Smooth muscle cell of the brain vasculature (primary cell): ENCODE measurements around the gene IL23R.

ENCODE experiments used
- DNase-seq: peaks from one replicate; pipeline ENCODE4 v3.0.0-alpha.2; 2012; ENCODE audit warnings: low read depth, low spot score

The IL23R gene

DNA sequence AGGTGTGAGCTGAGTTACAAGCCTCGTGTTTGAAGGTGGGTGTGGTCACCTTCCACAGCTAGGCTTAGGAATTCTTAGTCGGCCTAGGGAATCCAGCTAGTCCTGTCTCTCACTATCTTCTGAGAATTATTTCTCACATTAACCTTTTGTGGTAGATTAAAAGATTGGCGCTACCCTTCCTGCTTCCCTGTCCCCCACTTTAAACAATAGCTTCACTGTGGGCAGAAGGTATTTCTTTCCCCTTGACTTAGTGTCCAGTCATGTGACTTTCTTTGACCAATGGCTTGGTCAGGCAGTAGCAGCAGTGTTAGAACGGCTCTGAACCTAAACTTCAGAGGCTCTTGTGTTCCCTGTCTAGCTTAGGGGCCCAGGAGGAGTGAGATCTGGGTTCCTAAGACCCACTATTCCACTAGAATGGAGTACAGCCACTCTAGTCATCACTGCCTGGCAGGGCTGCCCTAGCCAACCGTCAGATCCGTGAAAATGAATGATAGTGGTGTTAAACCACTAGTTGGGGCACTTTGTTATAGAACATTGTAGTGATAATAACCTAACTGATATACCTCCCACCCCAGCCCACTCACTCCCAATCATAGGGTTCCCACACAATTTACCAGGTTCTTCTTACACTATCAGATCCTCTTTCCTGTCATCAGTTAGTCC lies 17.6 kb upstream of the IL23R start:
- no peak for DNase-seq

- peak; percentile 43 for DNase-seq
These were observed 17.0 kb upstream of the IL23R start for GRCh38 chr1:67149179-67149770.

- no peak for DNase-seq
These were observed 15.3 kb upstream of the IL23R start for GRCh38 chr1:67150931-67151330.

GRCh38 chr1:67158401-67158800 lies 7.9 kb upstream of the IL23R start:
- no peak for DNase-seq

- DNase-seq, result no peak
These were observed 7.0 kb upstream of the IL23R start for GRCh38 chr1:67159233-67159632.

DNA sequence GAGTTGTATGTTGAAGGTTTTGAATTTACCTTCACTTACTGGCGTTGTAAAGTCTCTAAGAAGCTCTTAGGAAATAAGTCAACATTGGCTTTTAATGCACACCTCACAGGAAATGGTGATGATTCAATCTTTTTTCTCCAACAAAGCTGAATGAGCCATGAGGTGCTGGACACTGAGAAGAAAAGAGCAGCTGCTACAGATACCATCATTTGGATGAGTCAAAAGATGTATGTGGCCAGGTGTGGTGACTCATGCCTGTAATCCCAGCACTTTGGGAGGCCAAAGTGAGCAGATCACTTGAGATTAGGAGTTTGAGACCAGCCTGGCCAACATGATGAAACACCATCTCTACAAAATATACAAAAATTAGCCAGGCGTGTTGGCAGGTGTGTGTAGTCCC lies 3.3 kb upstream of the IL23R start:
- no peak for DNase-seq

DNA sequence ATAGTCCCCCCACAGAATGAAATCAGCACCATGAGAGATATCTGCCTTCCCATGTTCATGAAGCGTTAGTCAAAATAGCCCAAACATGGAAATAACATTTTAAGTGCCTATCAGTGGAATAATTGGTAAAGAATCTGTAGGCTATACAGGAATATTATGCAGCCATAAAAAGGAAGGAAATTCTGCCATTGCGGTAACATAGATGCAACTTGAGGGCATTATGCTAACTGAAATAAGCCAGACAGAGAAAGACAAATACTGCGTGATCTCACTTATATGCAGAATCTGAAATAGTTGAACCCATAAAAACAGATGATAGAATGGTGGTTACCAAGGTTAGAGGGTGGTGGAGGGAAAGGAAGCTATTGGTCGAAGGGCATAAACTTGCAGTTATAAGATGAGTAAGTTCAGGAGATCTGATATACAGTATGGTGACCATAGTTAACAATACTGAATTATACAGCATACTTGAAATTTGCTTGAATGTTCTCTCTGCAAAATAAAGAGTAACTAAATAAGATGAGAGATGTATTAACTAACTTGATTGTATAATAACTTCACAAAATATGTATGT lies 699 bp upstream of the IL23R start:
- no peak for DNase-seq

- DNase-seq, result no peak
These were observed 3.2 kb downstream of the IL23R start for GRCh38 chr1:67169496-67169895.

- DNase-seq, result no peak
These were observed 3.7 kb downstream of the IL23R start for GRCh38 chr1:67169932-67170331.

GRCh38 chr1:67170751-67171573 lies 4.7 kb downstream of the IL23R start:
- no peak for DNase-seq

GRCh38 chr1:67171574-67171955 lies 5.3 kb downstream of the IL23R start:
- no peak for DNase-seq

- DNase-seq, result no peak
These were observed 5.7 kb downstream of the IL23R start for GRCh38 chr1:67171978-67172377.

DNA sequence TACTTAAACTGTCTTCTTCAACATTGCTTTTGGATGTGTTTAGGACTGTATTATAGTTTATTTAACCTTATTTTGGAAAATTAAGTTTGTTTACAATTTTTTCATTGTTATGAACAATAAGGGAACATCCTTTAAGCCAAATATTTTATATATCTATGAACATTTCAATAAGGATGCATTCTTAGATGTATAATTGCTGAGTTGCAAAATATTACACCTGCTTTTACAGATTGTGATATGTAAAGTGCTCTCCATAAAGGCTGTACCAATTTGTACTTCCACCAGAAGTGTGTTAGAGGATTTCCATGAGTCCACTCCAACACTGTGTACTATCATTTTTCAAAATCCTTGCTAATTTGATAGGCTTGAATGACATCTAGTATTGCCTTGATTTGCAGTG lies 7.7 kb downstream of the IL23R start:
- no peak for DNase-seq

DNA sequence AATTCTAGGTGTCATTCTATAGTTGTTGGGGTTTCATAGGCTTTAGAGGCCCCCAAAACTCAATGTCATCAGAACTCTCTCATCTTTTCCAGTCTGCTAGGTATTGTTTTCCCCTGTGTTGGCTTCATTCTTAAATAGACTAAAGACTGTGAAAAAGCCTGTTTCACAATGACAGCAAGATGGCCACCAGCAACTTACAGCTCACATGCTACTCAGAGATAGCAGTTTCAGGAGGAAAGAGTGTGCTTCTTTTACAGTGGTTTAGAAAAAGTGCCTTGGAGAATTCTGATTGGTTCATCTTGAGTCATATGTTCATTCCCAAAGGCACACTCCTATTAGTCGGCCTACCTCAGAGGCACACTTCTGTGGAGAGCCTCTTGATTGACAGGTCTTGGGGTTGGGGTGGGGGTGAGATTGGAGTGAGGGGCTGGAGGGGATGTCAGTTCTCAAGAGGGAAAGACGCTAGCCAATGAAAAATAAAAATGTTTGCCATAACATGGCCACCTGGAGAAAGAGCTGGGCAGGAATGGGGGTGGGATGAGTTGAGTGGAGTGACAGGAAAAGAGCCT lies 8.5 kb downstream of the IL23R start:
- DNase-seq, result no peak

DNA sequence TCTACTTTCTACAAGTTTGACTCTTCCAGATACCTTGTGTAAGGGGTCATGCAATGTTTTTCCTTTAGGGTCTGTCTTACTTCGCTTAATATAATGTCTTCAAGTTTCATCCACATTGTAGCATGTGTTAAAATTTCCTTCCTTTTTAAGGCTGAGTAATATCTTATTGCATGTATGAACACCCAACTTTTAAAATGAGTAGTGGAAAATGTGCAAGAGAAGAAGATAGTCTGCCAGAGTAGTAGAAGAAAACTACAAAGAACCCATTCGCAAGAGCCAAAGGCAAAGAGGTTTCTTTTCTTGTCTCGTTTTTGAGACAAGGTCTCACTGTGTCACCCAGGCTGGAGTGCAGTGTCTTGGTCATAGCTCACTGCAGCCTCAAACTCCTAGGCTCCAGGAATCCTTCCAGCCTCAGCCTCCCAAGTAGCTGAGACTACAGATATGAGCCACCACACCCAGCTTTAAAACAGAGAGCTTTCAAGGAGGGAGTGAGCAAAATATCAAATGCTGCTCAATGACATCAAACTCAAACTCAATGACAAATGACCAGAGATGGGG lies 9.4 kb downstream of the IL23R start:
- DNase-seq, result no peak

GRCh38 chr1:67184838-67185421 lies 18.7 kb downstream of the IL23R start:
- no peak for DNase-seq

DNA sequence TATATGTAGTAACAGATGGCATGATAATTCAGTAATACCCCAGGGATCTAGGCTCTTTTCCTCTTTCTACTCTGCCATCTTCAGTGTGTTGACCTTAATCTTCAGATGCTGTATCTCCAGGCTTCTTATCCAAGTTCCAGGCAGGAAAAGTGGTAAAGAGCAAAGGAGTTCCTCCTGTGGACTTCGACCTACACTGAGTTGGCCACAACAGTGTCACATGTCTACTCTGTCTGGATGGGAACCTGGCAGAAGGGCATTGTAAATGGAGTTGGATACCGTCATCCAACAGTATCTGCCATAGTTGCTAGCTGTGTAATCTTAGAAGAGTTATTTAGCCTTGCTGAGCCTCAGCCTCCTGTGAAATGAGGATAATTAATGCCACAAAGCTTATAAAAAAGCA lies 21.9 kb downstream of the IL23R start:
- no peak for DNase-seq

- DNase-seq, result no peak
These were observed 23.7 kb downstream of the IL23R start for GRCh38 chr1:67189953-67190352.

DNA sequence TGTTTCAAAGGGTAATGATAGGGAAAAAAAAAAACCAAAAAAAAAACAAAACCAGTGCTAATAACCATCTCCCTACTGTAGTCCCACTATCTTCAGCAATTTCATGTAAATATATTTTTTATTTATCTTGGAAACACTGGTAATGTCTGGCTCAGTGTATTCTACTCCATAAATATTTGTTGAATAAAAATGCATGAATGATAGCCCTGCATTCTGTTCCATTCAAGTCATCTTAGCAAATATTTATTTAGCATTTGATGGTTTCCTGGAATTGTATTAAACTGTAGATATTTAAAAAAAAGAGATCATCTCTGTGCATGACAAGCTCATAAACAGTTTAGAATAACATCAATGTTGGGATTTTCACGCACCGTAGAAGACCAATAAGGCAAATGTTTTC lies 24.2 kb downstream of the IL23R start:
- no peak for DNase-seq

DNA sequence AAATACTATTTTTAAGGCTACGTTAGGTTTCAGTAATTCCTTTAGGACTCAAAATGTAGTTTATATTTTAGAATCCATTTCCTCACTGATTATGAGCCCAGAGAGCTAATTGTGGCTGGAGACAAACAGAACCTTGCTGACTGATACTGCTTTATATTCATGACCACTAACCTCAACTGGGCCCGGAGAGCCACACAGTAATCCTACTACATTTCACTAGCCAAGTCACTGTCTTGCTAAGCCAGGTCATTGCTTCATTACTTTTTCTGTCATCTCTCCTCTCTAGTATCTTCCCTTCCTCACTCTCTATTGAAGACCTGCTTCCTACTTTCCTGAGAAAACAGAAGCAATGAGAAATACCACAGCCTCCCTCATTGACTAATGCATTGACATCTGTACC lies 24.7 kb downstream of the IL23R start:
- DNase-seq, result no peak

GRCh38 chr1:67191668-67192520 lies 25.6 kb downstream of the IL23R start:
- DNase-seq, result no peak
